HEK293 (cell line): ENCODE results near the gene EVC2.

Experiments
- CTCF ChIA-PET: fragments of 350-600 bp; formaldehyde crosslinking; extraction: SDS; loops from one replicate; lab custom pipeline; 2021; ENCODE audit warnings: antibody characterized with exemption; lab: Yijun Ruan, JAX
- POLR2A ChIA-PET: fragments of 300-600 bp; formaldehyde crosslinking; extraction: SDS; loops from one replicate; lab custom pipeline; 2020; ENCODE audit warnings: antibody characterized with exemption, inconsistent platforms; lab: Yijun Ruan, JAX
- H3K27ac ChIP-seq: fragments of 200-500 bp; sonication (Bioruptor generic); 2 replicates; pipeline ENCODE4 v1.5.1; 2014; ENCODE audit warnings: low read depth, low read length, control low read depth, inconsistent platforms; ENCODE audit errors: extremely low read depth
- H3K36me3 ChIP-seq, 2 experiments: fragments of 200-500 bp in 1 of 2; sonication (Bioruptor generic) in 1 of 2; 1 replicate in 1 of 2; 2 replicates in 1 of 2; pipeline ENCODE4 v1.5.1; 2014 to 2017; ENCODE audit warnings: inconsistent platforms in 2 of 2, low read length in 2 of 2; ENCODE audit not compliant: control insufficient read depth in 2 of 2, insufficient read depth in 1 of 2
- H3K4me1 ChIP-seq: fragments of 200-500 bp; sonication (Bioruptor generic); 2 replicates; pipeline ENCODE4 v1.5.1; 2014; ENCODE audit warnings: mild to moderate bottlenecking, low read length, inconsistent platforms; ENCODE audit not compliant: control insufficient read depth, insufficient read depth
- H3K4me3 ChIP-seq: 2 replicates; pipeline ENCODE4 v1.5.1; 2011; ENCODE audit warnings: low read depth, mild to moderate bottlenecking, control low read depth, low read length, moderate library complexity
- H3K9me3 ChIP-seq: fragments of 200-500 bp; sonication (Bioruptor generic); 2 replicates; pipeline ENCODE4 v1.5.1; 2014; ENCODE audit warnings: low read depth, low read length, inconsistent platforms; ENCODE audit not compliant: control insufficient read depth, insufficient read depth
- TRIM28 ChIP-seq: IDR thresholded peaks from 2 replicates; pipeline ENCODE4 v1.6.1; 2011; ENCODE audit warnings: low read length, control low read depth, borderline replicate concordance
- ZBTB21 ChIP-seq: fragments of 450-650 bp; formaldehyde crosslinking; IDR thresholded peaks from 2 replicates; pipeline ENCODE4 v1.5.1; 2017; ENCODE audit warnings: missing biosample characterization, missing genetic modification characterization
- ZBTB6 ChIP-seq: fragments of 450-650 bp; formaldehyde crosslinking; IDR thresholded peaks from 2 replicates; pipeline ENCODE4 v1.5.1; 2017; ENCODE audit warnings: missing biosample characterization, missing genetic modification characterization
- ZNF133 ChIP-seq: fragments of 450-650 bp; formaldehyde crosslinking; IDR thresholded peaks from 2 replicates; pipeline ENCODE4 v1.5.1; 2016; ENCODE audit warnings: missing biosample characterization, missing genetic modification characterization
- ZNF138 ChIP-seq: fragments of 450-650 bp; formaldehyde crosslinking; IDR thresholded peaks from 2 replicates; pipeline ENCODE4 v1.5.1; 2016; ENCODE audit warnings: missing biosample characterization, missing genetic modification characterization, borderline replicate concordance
- ZNF175 ChIP-seq: fragments of 450-650 bp; formaldehyde crosslinking; IDR thresholded peaks from 2 replicates; pipeline ENCODE4 v1.5.1; 2016; ENCODE audit warnings: missing biosample characterization, missing genetic modification characterization
- ZNF280C ChIP-seq: fragments of 450-650 bp; formaldehyde crosslinking; IDR thresholded peaks from 2 replicates; pipeline ENCODE4 v1.5.1; 2016; ENCODE audit warnings: missing biosample characterization, missing genetic modification characterization
- ZNF292 ChIP-seq: fragments of 450-650 bp; formaldehyde crosslinking; IDR thresholded peaks from 2 replicates; pipeline ENCODE4 v1.5.1; 2016; ENCODE audit warnings: low read depth, missing biosample characterization, missing genetic modification characterization, borderline replicate concordance
- ZNF335 ChIP-seq: fragments of 450-650 bp; formaldehyde crosslinking; conservative IDR thresholded peaks from 2 replicates; pipeline ENCODE4 v1.5.1; 2016; ENCODE audit warnings: missing biosample characterization, missing genetic modification characterization
- ZNF341 ChIP-seq: fragments of 450-650 bp; formaldehyde crosslinking; IDR thresholded peaks from 2 replicates; pipeline ENCODE4; 2016; ENCODE audit warnings: low read depth, missing biosample characterization, missing genetic modification characterization
- ZNF354C ChIP-seq: fragments of 450-650 bp; formaldehyde crosslinking; IDR thresholded peaks from 2 replicates; pipeline ENCODE4 v1.5.1; 2016; ENCODE audit warnings: missing biosample characterization, missing genetic modification characterization, low read depth, borderline replicate concordance
- ZNF404 ChIP-seq: fragments of 450-650 bp; formaldehyde crosslinking; IDR thresholded peaks from 2 replicates; pipeline ENCODE4 v1.5.1; 2017; ENCODE audit warnings: missing biosample characterization, missing genetic modification characterization
- ZNF596 ChIP-seq: fragments of 450-650 bp; IDR thresholded peaks from 2 replicates; pipeline ENCODE4 v1.5.0; 2018; ENCODE audit warnings: missing biosample characterization, mild to moderate bottlenecking, missing genetic modification characterization, moderate library complexity
- ZNF645 ChIP-seq: fragments of 450-650 bp; formaldehyde crosslinking; IDR thresholded peaks from 2 replicates; pipeline ENCODE4; 2016; ENCODE audit warnings: missing biosample characterization, missing genetic modification characterization
- ZNF707 ChIP-seq: fragments of 450-650 bp; formaldehyde crosslinking; IDR thresholded peaks from 2 replicates; pipeline ENCODE4 v1.5.1; 2016; ENCODE audit warnings: missing biosample characterization, missing genetic modification characterization
- TF ChIP-seq, protein P1 (sequence below): fragments of 450-650 bp; formaldehyde crosslinking; IDR thresholded peaks from 2 replicates; pipeline ENCODE4 v1.5.1; 2016; ENCODE audit warnings: missing biosample characterization, missing genetic modification characterization
- TF ChIP-seq, protein P2 (sequence below): fragments of 450-650 bp; formaldehyde crosslinking; IDR thresholded peaks from 2 replicates; pipeline ENCODE4 v1.5.1; 2017; ENCODE audit warnings: missing biosample characterization, missing genetic modification characterization

EVC2 gene

DNA sequence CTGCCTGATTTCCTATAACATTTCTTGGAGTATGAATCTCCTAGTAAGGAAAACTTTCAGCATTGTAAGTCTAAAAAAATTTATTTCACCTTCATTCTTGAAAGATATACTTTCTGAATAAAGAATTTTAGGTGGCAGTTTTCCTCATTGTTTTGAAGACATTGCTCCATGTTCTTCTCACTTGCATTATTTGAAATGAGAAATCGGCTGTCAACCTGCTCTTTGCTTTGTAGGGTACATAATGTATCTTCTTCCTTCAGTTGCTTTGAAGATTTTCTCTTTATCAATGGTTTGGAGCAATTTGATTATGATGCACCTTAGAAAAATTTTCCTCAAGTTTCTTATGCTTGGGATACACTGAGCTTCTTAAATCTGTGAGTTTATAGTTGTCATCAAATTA is 120.3 kb downstream of the EVC2 start:
- Histone ChIP-seq H3K9me3 (no peaks in the 10 kb centered on the region; the same call in 1 of the 2 replicates), H3K4me1 (no peaks in the 10 kb centered on the region), H3K36me3 (no peaks in the 10 kb centered on the region), H3K27ac (no peak overlapping the region), H3K4me3 (no peak overlapping the region)
- ChIA-PET POLR2A (no interaction called here), CTCF (no interaction called here)
- no peak for TF ChIP-seq ZNF596 (tag by site-specific recombination)
- TF ChIP-seq, protein P1, sequence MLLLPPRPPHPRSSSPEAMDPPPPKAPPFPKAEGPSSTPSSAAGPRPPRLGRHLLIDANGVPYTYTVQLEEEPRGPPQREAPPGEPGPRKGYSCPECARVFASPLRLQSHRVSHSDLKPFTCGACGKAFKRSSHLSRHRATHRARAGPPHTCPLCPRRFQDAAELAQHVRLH (tag by site-specific recombination), result no peak
- no peak for TF ChIP-seq ZNF354C (tag by site-specific recombination)
- no peak for TF ChIP-seq ZBTB21

- no peaks in the 10 kb centered on the region for H3K36me3 ChIP-seq
- H3K9me3 ChIP-seq, result no peaks in the 10 kb centered on the region
- no peak overlapping the region for H3K4me3 ChIP-seq
- TF ChIP-seq ZNF645 (tag by site-specific recombination) (no peak), TRIM28 (no peak), ZNF404 (tag by site-specific recombination) (no peak), ZNF175 (no peak)
- TF ChIP-seq, protein P2, sequence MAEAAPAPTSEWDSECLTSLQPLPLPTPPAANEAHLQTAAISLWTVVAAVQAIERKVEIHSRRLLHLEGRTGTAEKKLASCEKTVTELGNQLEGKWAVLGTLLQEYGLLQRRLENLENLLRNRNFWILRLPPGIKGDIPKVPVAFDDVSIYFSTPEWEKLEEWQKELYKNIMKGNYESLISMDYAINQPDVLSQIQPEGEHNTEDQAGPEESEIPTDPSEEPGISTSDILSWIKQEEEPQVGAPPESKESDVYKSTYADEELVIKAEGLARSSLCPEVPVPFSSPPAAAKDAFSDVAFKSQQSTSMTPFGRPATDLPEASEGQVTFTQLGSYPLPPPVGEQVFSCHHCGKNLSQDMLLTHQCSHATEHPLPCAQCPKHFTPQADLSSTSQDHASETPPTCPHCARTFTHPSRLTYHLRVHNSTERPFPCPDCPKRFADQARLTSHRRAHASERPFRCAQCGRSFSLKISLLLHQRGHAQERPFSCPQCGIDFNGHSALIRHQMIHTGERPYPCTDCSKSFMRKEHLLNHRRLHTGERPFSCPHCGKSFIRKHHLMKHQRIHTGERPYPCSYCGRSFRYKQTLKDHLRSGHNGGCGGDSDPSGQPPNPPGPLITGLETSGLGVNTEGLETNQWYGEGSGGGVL (tag by site-specific recombination), result no peak
- H3K27ac ChIP-seq, result no peak overlapping the region
- ChIA-PET CTCF (interaction anchor here (0.9 kb wide), 1 partner anchor 13 kb away, joined by 3 read pairs; no protein-coding TSS in a partner anchor), POLR2A (no interaction called here)
- H3K4me1 ChIP-seq, result no peaks in the 10 kb centered on the region
Measured at GRCh38 chr4:5575941-5576340, 132.4 kb downstream of the EVC2 start.

DNA sequence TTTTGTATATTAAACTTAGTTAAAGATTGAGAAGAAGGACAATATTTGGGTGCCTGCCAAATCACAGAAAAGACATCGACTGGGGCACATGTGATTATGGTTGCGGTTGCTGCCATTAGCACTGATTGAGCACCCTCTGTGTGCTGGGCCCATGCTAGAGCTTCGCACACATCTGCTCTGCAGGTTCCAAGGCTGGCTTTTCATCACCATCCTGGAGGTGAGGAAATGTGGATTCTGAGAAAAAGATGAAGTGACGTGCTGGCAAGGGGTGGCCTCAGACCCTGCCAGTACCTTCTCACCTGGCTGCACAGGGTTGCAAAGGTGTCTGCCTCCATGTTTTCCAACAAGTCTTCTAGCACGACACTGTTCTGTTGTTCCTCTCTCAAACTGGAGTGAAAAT is 134.0 kb downstream of the EVC2 start:
- Histone ChIP-seq H3K4me3 (no peak overlapping the region), H3K4me1 (no peaks in the 10 kb centered on the region), H3K27ac (no peak overlapping the region), H3K9me3 (no peaks in the 10 kb centered on the region), H3K36me3 (no peaks in the 10 kb centered on the region)
- POLR2A ChIA-PET, result no interaction called here
- CTCF ChIA-PET, result no interaction called here
- TF ChIP-seq ZNF335 (tag by site-specific recombination) (no peak), ZNF707 (no peak), ZNF292 (tag by site-specific recombination) (no peak), ZBTB6 (tag by site-specific recombination) (no peak), ZNF133 (tag by site-specific recombination) (no peak), ZNF138 (tag by site-specific recombination) (no peak), ZNF354C (tag by site-specific recombination) (no peak), ZNF280C (tag by site-specific recombination) (no peak), ZNF341 (tag by site-specific recombination) (no peak)
